HUES48 (cell line): ENCODE measurements around the gene ESR2.
A peak's percentile ranks its signal among the peaks of the same experiment; 100 is the strongest.

Experiments
- H3K27ac ChIP-seq: one replicate; pipeline ENCODE4 v1.7.0; 2013; ENCODE audit warnings: low read depth, low read length, inconsistent platforms
- H3K27me3 ChIP-seq: 2 replicates; pipeline ENCODE4 v1.6.1; 2013; ENCODE audit warnings: mild to moderate bottlenecking, low read length; ENCODE audit not compliant: control insufficient read depth, insufficient read depth
- H3K36me3 ChIP-seq: 2 replicates; pipeline ENCODE4 v1.6.1; 2013; ENCODE audit warnings: low read length; ENCODE audit not compliant: control insufficient read depth, insufficient read depth
- H3K4me1 ChIP-seq: 2 replicates; pipeline ENCODE4 v1.6.1; 2013; ENCODE audit warnings: mild to moderate bottlenecking, low read length; ENCODE audit not compliant: control insufficient read depth, insufficient read depth
- H3K4me3 ChIP-seq: 2 replicates; pipeline ENCODE4 v1.5.1; 2013; ENCODE audit warnings: mild to moderate bottlenecking, low read depth, low read length
- H3K9ac ChIP-seq: 2 replicates; pipeline ENCODE4 v1.6.1; 2013; ENCODE audit warnings: mild to moderate bottlenecking, low read depth, low read length, moderate library complexity
- H3K9me3 ChIP-seq: 2 replicates; pipeline ENCODE4 v1.6.1; 2013; ENCODE audit warnings: low read length; ENCODE audit not compliant: control insufficient read depth, insufficient read depth

Gene ESR2

GRCh38 chr14:64265222-64265621 lies 28.9 kb downstream of the ESR2 start:
- Histone ChIP-seq H3K9me3 (no peaks in the 10 kb centered on the region), H3K9ac (no peak overlapping the region), H3K27ac (no peak overlapping the region), H3K4me3 (no peak overlapping the region), H3K4me1 (no peaks in the 10 kb centered on the region), H3K36me3 (no peaks in the 10 kb centered on the region), H3K27me3 (no peaks in the 10 kb centered on the region)

- Histone ChIP-seq H3K9me3 (no peaks in the 10 kb centered on the region), H3K9ac (no peak overlapping the region), H3K36me3 (no peaks in the 10 kb centered on the region), H3K27ac (no peak overlapping the region), H3K27me3 (no peaks in the 10 kb centered on the region), H3K4me3 (no peak overlapping the region), H3K4me1 (no peaks in the 10 kb centered on the region)
Observed at GRCh38 chr14:64260418-64260817, 33.8 kb downstream of the ESR2 start.

- H3K4me1 ChIP-seq = no peaks in the 10 kb centered on the region
- no peaks in the 10 kb centered on the region for H3K36me3 ChIP-seq
- H3K9ac ChIP-seq = no peak overlapping the region
- H3K27ac ChIP-seq = no peak overlapping the region
- H3K27me3 ChIP-seq = no peaks in the 10 kb centered on the region
- H3K9me3 ChIP-seq = no peaks in the 10 kb centered on the region
- no peak overlapping the region for H3K4me3 ChIP-seq
Observed at GRCh38 chr14:64255756-64256155, 38.4 kb downstream of the ESR2 start.

GRCh38 chr14:64253672-64254071 lies 40.5 kb downstream of the ESR2 start:
- Histone ChIP-seq H3K4me3 (no peak overlapping the region), H3K27me3 (no peaks in the 10 kb centered on the region), H3K27ac (no peak overlapping the region), H3K9me3 (no peaks in the 10 kb centered on the region), H3K4me1 (no peaks in the 10 kb centered on the region), H3K36me3 (no peaks in the 10 kb centered on the region), H3K9ac (no peak overlapping the region)

- H3K36me3 ChIP-seq = no peaks in the 10 kb centered on the region
- no peaks in the 10 kb centered on the region for H3K27me3 ChIP-seq
- no peak overlapping the region for H3K9ac ChIP-seq
- no peak overlapping the region for H3K4me3 ChIP-seq
- no peaks in the 10 kb centered on the region for H3K9me3 ChIP-seq
- no peak overlapping the region for H3K27ac ChIP-seq
- H3K4me1 ChIP-seq = no peaks in the 10 kb centered on the region
Observed at GRCh38 chr14:64249363-64249762, 44.8 kb downstream of the ESR2 start.

GRCh38 chr14:64248689-64249088 lies 45.5 kb downstream of the ESR2 start:
- Histone ChIP-seq H3K27me3 (no peaks in the 10 kb centered on the region), H3K4me3 (no peak overlapping the region), H3K27ac (no peak overlapping the region), H3K36me3 (no peaks in the 10 kb centered on the region), H3K4me1 (no peaks in the 10 kb centered on the region), H3K9me3 (no peaks in the 10 kb centered on the region), H3K9ac (no peak overlapping the region)

GRCh38 chr14:64247195-64247594 lies 47.0 kb downstream of the ESR2 start:
- Histone ChIP-seq H3K4me3 (no peak overlapping the region), H3K9me3 (no peaks in the 10 kb centered on the region), H3K4me1 (no peaks in the 10 kb centered on the region), H3K27ac (no peak overlapping the region), H3K36me3 (no peaks in the 10 kb centered on the region), H3K9ac (no peak overlapping the region), H3K27me3 (no peaks in the 10 kb centered on the region)

- Histone ChIP-seq H3K36me3 (no peaks in the 10 kb centered on the region), H3K9ac (no peak overlapping the region), H3K27ac (no peak overlapping the region), H3K4me1 (no peaks in the 10 kb centered on the region), H3K9me3 (no peaks in the 10 kb centered on the region), H3K27me3 (no peaks in the 10 kb centered on the region), H3K4me3 (no peak overlapping the region)
Observed at GRCh38 chr14:64246688-64247087, 47.5 kb downstream of the ESR2 start.

- no peaks in the 10 kb centered on the region for H3K27me3 ChIP-seq
- H3K27ac ChIP-seq = no peak overlapping the region
- H3K9me3 ChIP-seq = no peaks in the 10 kb centered on the region
- no peaks in the 10 kb centered on the region for H3K36me3 ChIP-seq
- no peaks in the 10 kb centered on the region for H3K4me1 ChIP-seq
- no peak overlapping the region for H3K4me3 ChIP-seq
- no peak overlapping the region for H3K9ac ChIP-seq
Observed at GRCh38 chr14:64245491-64245890, 48.7 kb downstream of the ESR2 start.

- Histone ChIP-seq H3K27ac (no peak overlapping the region), H3K4me1 (no peaks in the 10 kb centered on the region), H3K9me3 (no peaks in the 10 kb centered on the region), H3K9ac (no peak overlapping the region), H3K4me3 (no peak overlapping the region), H3K36me3 (no peaks in the 10 kb centered on the region), H3K27me3 (no peaks in the 10 kb centered on the region)
Observed at GRCh38 chr14:64244279-64244678, 49.9 kb downstream of the ESR2 start.

GRCh38 chr14:64238631-64239030 lies 55.5 kb downstream of the ESR2 start:
- Histone ChIP-seq H3K9me3 (no peaks in the 10 kb centered on the region), H3K4me3 (no peak overlapping the region), H3K27me3 (no peaks in the 10 kb centered on the region), H3K27ac (peak overlapping the region; percentile 23), H3K36me3 (no peaks in the 10 kb centered on the region), H3K4me1 (no peaks in the 10 kb centered on the region), H3K9ac (no peak overlapping the region)

GRCh38 chr14:64238049-64238448 lies 56.1 kb downstream of the ESR2 start:
- Histone ChIP-seq H3K9ac (no peak overlapping the region), H3K27me3 (no peaks in the 10 kb centered on the region), H3K9me3 (no peaks in the 10 kb centered on the region), H3K36me3 (no peaks in the 10 kb centered on the region), H3K4me3 (no peak overlapping the region), H3K4me1 (no peaks in the 10 kb centered on the region), H3K27ac (no peak overlapping the region)
